ENCODE measurements around the gene PIP4K2B. TPM values are rescaled to one million over a fixed set of nuclear protein-coding genes. Genes with fewer than 3 reads are reported as not detected.
A peak's percentile ranks its signal among the peaks of the same experiment; 100 is the strongest.

PIP4K2B gene
- total and polyA plus RNA-seq, 5 experiments from 2014 or later = 11.8 to 64.2 (median 17.8) TPM

GRCh38 chr17:38724337-38724988 is 74.9 kb downstream of the PIP4K2B start:
- H3K27ac Mint-ChIP-seq = peak overlapping the region in 8 of 10 donors; percentile 38 to 92 (median 66)
- no peak for DNase-seq
- peaks cover 0 to 43% (median 8%) of the 10 kb centered on the region in 3 donors for H3K36me3 Mint-ChIP-seq
- POLR2A ChIA-PET = interaction anchor here (12.1 kb wide), 1 partner anchor 15 kb away, joined by 395 read pairs; the partner anchor contains the start of gene MLLT6
- H3K4me1 Mint-ChIP-seq = peaks cover 21 to 73% (median 71%) of the 10 kb centered on the region in 4 donors
- no peak for ATAC-seq
- peaks cover 0 to 2% (median 0%) of the 10 kb centered on the region in 5 donors for H3K27me3 Mint-ChIP-seq
- H3K4me3 Mint-ChIP-seq = peak overlapping the region in 5 of 10 donors; percentile 4 to 52 (median 24)
- no peaks in the 10 kb centered on the region for H3K9me3 Mint-ChIP-seq

- Mint-ChIP-seq H3K27me3 (no peaks in the 10 kb centered on the region), H3K36me3 (peaks cover 0 to 66% (median 11%) of the 10 kb centered on the region in 3 donors), H3K4me3 (no peak overlapping the region), H3K27ac (peak overlapping the region in 1 of 10 donors; percentile 48), H3K4me1 (peaks cover 17 to 63% (median 58%) of the 10 kb centered on the region in 4 donors), H3K9me3 (no peaks in the 10 kb centered on the region)
- DNase-seq = no peak
- no peak for ATAC-seq
- POLR2A ChIA-PET = interaction anchor here (12.1 kb wide), 1 partner anchor 12 kb away, joined by 395 read pairs; the partner anchor contains the start of gene MLLT6
These were observed 77.6 kb downstream of the PIP4K2B start for GRCh38 chr17:38721802-38722201.

- ATAC-seq = no peak
- Mint-ChIP-seq H3K4me1 (peaks cover 18 to 60% (median 51%) of the 10 kb centered on the region in 4 donors), H3K27ac (peak overlapping the region in 6 of 10 donors; percentile 15 to 87 (median 28)), H3K9me3 (no peaks in the 10 kb centered on the region), H3K4me3 (no peak overlapping the region), H3K36me3 (peaks cover 0 to 68% (median 11%) of the 10 kb centered on the region in 3 donors), H3K27me3 (no peaks in the 10 kb centered on the region)
- POLR2A ChIA-PET = interaction anchor here (12.1 to 22.8 kb wide), 2 partner anchors 3 to 11 kb away, joined by 395 read pairs; partner anchors contain the start of gene MLLT6
- no peak for DNase-seq
These were observed 78.4 kb downstream of the PIP4K2B start for GRCh38 chr17:38720941-38721340.

GRCh38 chr17:38719943-38720641 is 79.3 kb downstream of the PIP4K2B start:
- ATAC-seq (no peak), DNase-seq (no peak)
- Mint-ChIP-seq H3K9me3 (no peaks in the 10 kb centered on the region), H3K36me3 (peaks cover 0 to 75% (median 11%) of the 10 kb centered on the region in 3 donors), H3K27me3 (no peaks in the 10 kb centered on the region), H3K27ac (peak overlapping the region in 2 of 10 donors; percentile 13 to 52), H3K4me1 (peaks cover 20 to 59% (median 44%) of the 10 kb centered on the region in 4 donors), H3K4me3 (peak overlapping the region in 1 of 10 donors; percentile 10)
- POLR2A ChIA-PET = interaction anchor here (12.1 to 22.8 kb wide), 2 partner anchors 4 to 11 kb away, joined by 395 read pairs; partner anchors contain the start of gene MLLT6

GRCh38 chr17:38719289-38719942 is 79.9 kb downstream of the PIP4K2B start:
- DNase-seq (no peak), ATAC-seq (no peak)
- Mint-ChIP-seq H3K4me1 (peaks cover 22 to 52% (median 39%) of the 10 kb centered on the region in 4 donors), H3K9me3 (no peaks in the 10 kb centered on the region), H3K27me3 (no peaks in the 10 kb centered on the region), H3K4me3 (no peak overlapping the region), H3K36me3 (peaks cover 0 to 78% (median 11%) of the 10 kb centered on the region in 3 donors), H3K27ac (peak overlapping the region in 7 of 10 donors; percentile 18 to 72 (median 31))
- POLR2A ChIA-PET = interaction anchor here (12.1 to 22.8 kb wide), 2 partner anchors 4 to 10 kb away, joined by 395 read pairs; partner anchors contain the start of gene MLLT6

- POLR2A ChIA-PET = interaction anchor here (4.1 to 22.8 kb wide), 2 partner anchors 6 to 11 kb away, joined by 39 to 395 read pairs; partner anchors contain the start of gene MLLT6
- peaks cover 0 to 76% (median 12%) of the 10 kb centered on the region in 3 donors for H3K36me3 Mint-ChIP-seq
These were observed 82.1 kb downstream of the PIP4K2B start for GRCh38 chr17:38717139-38717745.

GRCh38 chr17:38716368-38717005 is 82.9 kb downstream of the PIP4K2B start:
- POLR2A ChIA-PET = interaction anchor here (4.1 to 22.8 kb wide), 2 partner anchors 7 to 11 kb away, joined by 39 to 395 read pairs; partner anchors contain the start of gene MLLT6
- Mint-ChIP-seq H3K4me1 (peaks cover 18 to 37% (median 29%) of the 10 kb centered on the region in 4 donors), H3K27me3 (no peaks in the 10 kb centered on the region), H3K9me3 (no peaks in the 10 kb centered on the region), H3K36me3 (peaks cover 0 to 81% (median 14%) of the 10 kb centered on the region in 3 donors), H3K4me3 (no peak overlapping the region), H3K27ac (peak overlapping the region in 5 of 10 donors; percentile 6 to 86 (median 60))
- ATAC-seq (no peak), DNase-seq (no peak)

More at GRCh38 chr17:38717139-38717745, 82.1 kb downstream of the PIP4K2B start:
- H3K27me3 Mint-ChIP-seq = no peaks in the 10 kb centered on the region
- H3K27ac Mint-ChIP-seq = peak overlapping the region in 5 of 10 donors; percentile 14 to 76 (median 43)
- no peak for DNase-seq
- no peak overlapping the region for H3K4me3 Mint-ChIP-seq
- no peak for ATAC-seq
- peaks cover 18 to 36% (median 28%) of the 10 kb centered on the region in 4 donors for H3K4me1 Mint-ChIP-seq
- H3K9me3 Mint-ChIP-seq = no peaks in the 10 kb centered on the region

Small RNA genes lying within 50 kb of the gene (microRNA-seq; reads per million reads assigned to microRNA genes)
- not detected for gene MIR4726 (ENCODE audit: borderline microRNAs expressed)
- gene MIR4727 (ENCODE audit: borderline microRNAs expressed) = not detected

Other genes starting within 250 kb of the PIP4K2B start
- gene SRCIN1, start 193.6 kb downstream of the PIP4K2B start, total RNA-seq = under 1 TPM; 0.16 to 0.60 TPM
- gene SRCIN1, start 193.6 kb downstream of the PIP4K2B start, polyA plus RNA-seq = not detected
- 1 to 10 TPM; 1.2 TPM for gene EPOP, start 124.6 kb downstream of the PIP4K2B start, total RNA-seq
- under 1 TPM in 2 of 3 donors, not detected in 1; 0.04 to 0.10 TPM for gene EPOP, start 124.6 kb downstream of the PIP4K2B start, polyA plus RNA-seq
- 100 to 1,000 TPM; 481 to 489 TPM for gene MLLT6, start 94.3 kb downstream of the PIP4K2B start, total RNA-seq
- 10 to 100 TPM in 1 of 3 donors, 1 to 10 TPM in 2; 5.5 to 11.9 (median 8.3) TPM for gene MLLT6, start 94.3 kb downstream of the PIP4K2B start, polyA plus RNA-seq
- gene CISD3, start 69.2 kb downstream of the PIP4K2B start, total RNA-seq = 10 to 100 TPM; 10.7 to 12.3 TPM
- 10 to 100 TPM; 40.5 to 63.3 (median 46.2) TPM for gene CISD3, start 69.2 kb downstream of the PIP4K2B start, polyA plus RNA-seq
- not detected for gene PCGF2, start 51.2 kb downstream of the PIP4K2B start, total RNA-seq
- gene PCGF2, start 51.2 kb downstream of the PIP4K2B start, polyA plus RNA-seq = under 1 TPM in 1 of 3 donors, not detected in 2; 0.08 TPM
- gene PSMB3, start 46.8 kb downstream of the PIP4K2B start, total RNA-seq = 10 to 100 TPM; 94.1 to 96.4 TPM
- 100 to 1,000 TPM; 338 to 361 (median 349) TPM for gene PSMB3, start 46.8 kb downstream of the PIP4K2B start, polyA plus RNA-seq
- 10 to 100 TPM; 36.1 to 41.3 TPM for gene CWC25, start 25.8 kb upstream of the PIP4K2B start, total RNA-seq
- gene CWC25, start 25.8 kb upstream of the PIP4K2B start, polyA plus RNA-seq = 1 to 10 TPM; 6.3 to 7.4 (median 6.4) TPM
- gene RPL23, start 54.2 kb upstream of the PIP4K2B start, total RNA-seq = 1,000 to 10,000 TPM; 1,755 to 1,793 TPM
- 1,000 to 10,000 TPM; 1,506 to 1,897 (median 1,688) TPM for gene RPL23, start 54.2 kb upstream of the PIP4K2B start, polyA plus RNA-seq
- 100 to 1,000 TPM; 103 to 107 TPM for gene LASP1, start 70.5 kb upstream of the PIP4K2B start, total RNA-seq
- gene LASP1, start 70.5 kb upstream of the PIP4K2B start, polyA plus RNA-seq = 10 to 100 TPM; 50.1 to 53.1 (median 52.0) TPM
- under 1 TPM in 1 of 2 experiments, not detected in 1; 0.22 TPM for gene FBXO47, start 167.8 kb upstream of the PIP4K2B start, total RNA-seq
- not detected for gene FBXO47, start 167.8 kb upstream of the PIP4K2B start, polyA plus RNA-seq

Measured in naive thymus-derived CD8-positive, alpha-beta T cell (primary cell).